Measurements from ENCODE around the gene SGSM1. TPM values are rescaled to one million over a fixed set of nuclear protein-coding genes. Genes with fewer than 3 reads are reported as not detected.
"Not testable (repeated sequence)": the region's sequence is repeated elsewhere in the genome, so short reads cannot be mapped to it uniquely, and the experiment has no call there.

The SGSM1 gene
- total RNA-seq, 1 experiment from 2014 or later, result 4.3 TPM

DNA sequence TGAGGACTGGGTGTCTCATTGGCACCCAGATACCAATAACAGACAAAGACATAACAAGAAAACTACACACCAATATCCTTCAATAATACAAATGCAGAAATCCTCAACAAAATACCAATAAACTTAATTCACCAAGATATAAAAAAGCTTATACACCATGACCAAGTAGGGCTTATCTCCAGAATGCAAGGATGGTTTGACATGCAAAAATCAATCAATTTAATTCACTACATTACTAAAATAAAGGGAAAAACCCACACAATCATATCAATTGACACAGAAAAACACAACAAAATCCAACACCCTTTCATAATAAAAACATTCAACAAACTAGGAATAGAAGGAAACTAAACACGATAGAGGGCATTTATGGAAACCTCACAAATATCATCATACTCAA lies 99.9 kb downstream of the SGSM1 start:
- no CpG with 5 or more reads among the region's 1 CpG for WGBS (ENCODE audit: extremely low coverage, insufficient read length, low lambda C conversion rate)
- no peak overlapping the region for H3K27ac ChIP-seq (ENCODE audit: insufficient read length, low read depth, low read length)
- H3K4ac ChIP-seq (ENCODE audit: low read depth, low read length), result no peak overlapping the region
- no peak overlapping the region for H4K5ac ChIP-seq (ENCODE audit: insufficient read length, low read depth, low read length)
- H2BK120ac ChIP-seq (ENCODE audit: low read depth, low read length, poor library complexity, severe bottlenecking), result no peak overlapping the region
- no peaks in the 10 kb centered on the region for H3K23me2 ChIP-seq (ENCODE audit: insufficient read length, low read depth, low read length, poor library complexity, severe bottlenecking)
- no peak overlapping the region for H3K4me2 ChIP-seq (ENCODE audit: insufficient read depth, insufficient read length, low read length)
- no peaks in the 10 kb centered on the region for H3K9me3 ChIP-seq (ENCODE audit: control insufficient read depth, low read depth, low read length)
- H3K9ac ChIP-seq (ENCODE audit: extremely low read depth, insufficient read length, low read length), result no peak overlapping the region
- H2BK15ac ChIP-seq (ENCODE audit: low read depth, low read length), result no peak overlapping the region
- Mint-ChIP-seq H3K4me3 (no peak overlapping the region), H3K9me3 (peaks cover 22 to 25% of the 10 kb centered on the region in 2 experiments; a peak in 4 of 5 replicates), H3K36me3 (ENCODE audit: insufficient read depth in 1 of 3, low read depth in 3 of 3) (peaks cover 23 to 35% (median 24%) of the 10 kb centered on the region in 3 experiments), H3K27me3 (ENCODE audit: low read depth) (no peaks in the 10 kb centered on the region), H3K4me1 (no peaks in the 10 kb centered on the region; a peak in 2 of 4 replicates), H3K27ac (no peak overlapping the region)
- no peaks in the 10 kb centered on the region for H3K4me1 ChIP-seq (ENCODE audit: insufficient read depth, low read length)
- no peaks in the 10 kb centered on the region for H3K79me2 ChIP-seq (ENCODE audit: insufficient read depth, low read length)
- no peak overlapping the region for H2BK20ac ChIP-seq (ENCODE audit: low read depth, low read length, poor library complexity, severe bottlenecking)
- no peak for DNase-seq
- H4K91ac ChIP-seq (ENCODE audit: insufficient read length, low read depth, low read length), result no peak overlapping the region
- H3K18ac ChIP-seq (ENCODE audit: insufficient read length, low read depth, low read length), result no peak overlapping the region
- no peaks in the 10 kb centered on the region for H3K79me1 ChIP-seq (ENCODE audit: insufficient read depth, low read depth, low read length, poor library complexity, severe bottlenecking)
- H2AK5ac ChIP-seq (ENCODE audit: insufficient read length, low read length), result no peak overlapping the region
- no peak overlapping the region for H4K8ac ChIP-seq (replicated peaks; ENCODE audit: insufficient read length, low read depth, low read length)
- H3K27me3 ChIP-seq (ENCODE audit: insufficient read depth, low read length), result no peaks in the 10 kb centered on the region
- H3K56ac ChIP-seq (ENCODE audit: insufficient read length, low read depth, low read length), result no peak overlapping the region
- no peak overlapping the region for H3K23ac ChIP-seq (ENCODE audit: insufficient read length, low read depth, low read length)
- TF ChIP-seq, protein P1, sequence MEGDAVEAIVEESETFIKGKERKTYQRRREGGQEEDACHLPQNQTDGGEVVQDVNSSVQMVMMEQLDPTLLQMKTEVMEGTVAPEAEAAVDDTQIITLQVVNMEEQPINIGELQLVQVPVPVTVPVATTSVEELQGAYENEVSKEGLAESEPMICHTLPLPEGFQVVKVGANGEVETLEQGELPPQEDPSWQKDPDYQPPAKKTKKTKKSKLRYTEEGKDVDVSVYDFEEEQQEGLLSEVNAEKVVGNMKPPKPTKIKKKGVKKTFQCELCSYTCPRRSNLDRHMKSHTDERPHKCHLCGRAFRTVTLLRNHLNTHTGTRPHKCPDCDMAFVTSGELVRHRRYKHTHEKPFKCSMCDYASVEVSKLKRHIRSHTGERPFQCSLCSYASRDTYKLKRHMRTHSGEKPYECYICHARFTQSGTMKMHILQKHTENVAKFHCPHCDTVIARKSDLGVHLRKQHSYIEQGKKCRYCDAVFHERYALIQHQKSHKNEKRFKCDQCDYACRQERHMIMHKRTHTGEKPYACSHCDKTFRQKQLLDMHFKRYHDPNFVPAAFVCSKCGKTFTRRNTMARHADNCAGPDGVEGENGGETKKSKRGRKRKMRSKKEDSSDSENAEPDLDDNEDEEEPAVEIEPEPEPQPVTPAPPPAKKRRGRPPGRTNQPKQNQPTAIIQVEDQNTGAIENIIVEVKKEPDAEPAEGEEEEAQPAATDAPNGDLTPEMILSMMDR (conservative IDR thresholded peaks at IDR 0.05), result no peak
- H2AFZ ChIP-seq (ENCODE audit: low read length), result no peak overlapping the region
- no peak overlapping the region for H2BK5ac ChIP-seq (ENCODE audit: insufficient read length, low read length)
- no peak overlapping the region for H3T11ph ChIP-seq (ENCODE audit: low read length)
- no peaks in the 10 kb centered on the region for H4K20me1 ChIP-seq (ENCODE audit: control insufficient read depth, insufficient read depth, insufficient read length)
- H3K14ac ChIP-seq (ENCODE audit: insufficient read depth, low read length), result no peak overlapping the region
- no peak overlapping the region for H2BK12ac ChIP-seq (ENCODE audit: insufficient read length, low read depth, low read length)

DNA sequence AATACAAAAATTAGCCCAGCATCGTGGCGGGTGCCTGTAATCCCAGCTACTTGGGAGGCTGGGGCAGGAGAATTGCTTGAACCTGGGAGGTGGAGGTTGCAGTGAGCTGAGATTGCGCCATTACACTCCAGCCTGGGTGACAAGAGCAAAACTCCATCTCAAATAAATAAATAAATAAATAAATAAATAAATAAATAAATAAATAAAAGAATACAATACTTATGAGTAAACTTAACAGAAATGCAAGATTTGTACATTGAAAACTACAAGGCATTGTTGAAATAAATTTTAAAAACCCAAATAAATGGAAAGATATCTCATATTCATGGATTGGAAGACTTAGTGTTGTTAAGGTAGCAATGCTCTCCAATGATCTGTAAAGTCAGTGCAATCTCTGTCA lies 101.1 kb downstream of the SGSM1 start:
- not testable (repeated sequence) for H3K4me1 Mint-ChIP-seq; H2BK20ac ChIP-seq (ENCODE audit: low read depth, low read length, poor library complexity, severe bottlenecking); H4K8ac ChIP-seq (replicated peaks; ENCODE audit: insufficient read length, low read depth, low read length); H3K23me2 ChIP-seq (ENCODE audit: insufficient read length, low read depth, low read length, poor library complexity, severe bottlenecking); H3K79me1 ChIP-seq (ENCODE audit: insufficient read depth, low read depth, low read length, poor library complexity, severe bottlenecking); H4K91ac ChIP-seq (ENCODE audit: insufficient read length, low read depth, low read length); H3K56ac ChIP-seq (ENCODE audit: insufficient read length, low read depth, low read length); H3K18ac ChIP-seq (ENCODE audit: insufficient read length, low read depth, low read length); H2AFZ ChIP-seq (ENCODE audit: low read length); H3K4ac ChIP-seq (ENCODE audit: low read depth, low read length); H4K20me1 ChIP-seq (ENCODE audit: control insufficient read depth, insufficient read depth, insufficient read length); H3K9me3 ChIP-seq (ENCODE audit: control insufficient read depth, low read depth, low read length); H3K27ac Mint-ChIP-seq; H2BK120ac ChIP-seq (ENCODE audit: low read depth, low read length, poor library complexity, severe bottlenecking); H2AK5ac ChIP-seq (ENCODE audit: insufficient read length, low read length); H2BK12ac ChIP-seq (ENCODE audit: insufficient read length, low read depth, low read length); H3K9ac ChIP-seq (ENCODE audit: extremely low read depth, insufficient read length, low read length); H3K79me2 ChIP-seq (ENCODE audit: insufficient read depth, low read length); H3K4me3 Mint-ChIP-seq; H3K23ac ChIP-seq (ENCODE audit: insufficient read length, low read depth, low read length); H3K27ac ChIP-seq (ENCODE audit: insufficient read length, low read depth, low read length); H3K27me3 ChIP-seq (ENCODE audit: insufficient read depth, low read length); H3K4me2 ChIP-seq (ENCODE audit: insufficient read depth, insufficient read length, low read length); H2BK15ac ChIP-seq (ENCODE audit: low read depth, low read length); H3K14ac ChIP-seq (ENCODE audit: insufficient read depth, low read length); H3K27me3 Mint-ChIP-seq (ENCODE audit: low read depth); DNase-seq; H3T11ph ChIP-seq (ENCODE audit: low read length); H3K4me1 ChIP-seq (ENCODE audit: insufficient read depth, low read length); H2BK5ac ChIP-seq (ENCODE audit: insufficient read length, low read length); H4K5ac ChIP-seq (ENCODE audit: insufficient read length, low read depth, low read length)
- WGBS (ENCODE audit: extremely low coverage, insufficient read length, low lambda C conversion rate), result no CpG with 5 or more reads among the region's 3 CpGs
- peaks cover 22 to 25% of the 10 kb centered on the region in 2 experiments; a peak in 4 of 5 replicates for H3K9me3 Mint-ChIP-seq
- H3K36me3 Mint-ChIP-seq (ENCODE audit: insufficient read depth in 1 of 3, low read depth in 3 of 3), result peaks cover 23 to 35% (median 24%) of the 10 kb centered on the region in 3 experiments
